Activated CD4-positive, CD25-positive, alpha-beta regulatory T cell (primary cell): ENCODE results near the gene CDNF.

Source experiments
- DNase-seq, 4 experiments: peaks; one replicate each; lab custom pipeline; 2025; lab: John Stamatoyannopoulos, UW

Gene CDNF

GRCh38 chr10:14787938-14788337 is 49.9 kb downstream of the CDNF start:
- no peak for DNase-seq

DNA sequence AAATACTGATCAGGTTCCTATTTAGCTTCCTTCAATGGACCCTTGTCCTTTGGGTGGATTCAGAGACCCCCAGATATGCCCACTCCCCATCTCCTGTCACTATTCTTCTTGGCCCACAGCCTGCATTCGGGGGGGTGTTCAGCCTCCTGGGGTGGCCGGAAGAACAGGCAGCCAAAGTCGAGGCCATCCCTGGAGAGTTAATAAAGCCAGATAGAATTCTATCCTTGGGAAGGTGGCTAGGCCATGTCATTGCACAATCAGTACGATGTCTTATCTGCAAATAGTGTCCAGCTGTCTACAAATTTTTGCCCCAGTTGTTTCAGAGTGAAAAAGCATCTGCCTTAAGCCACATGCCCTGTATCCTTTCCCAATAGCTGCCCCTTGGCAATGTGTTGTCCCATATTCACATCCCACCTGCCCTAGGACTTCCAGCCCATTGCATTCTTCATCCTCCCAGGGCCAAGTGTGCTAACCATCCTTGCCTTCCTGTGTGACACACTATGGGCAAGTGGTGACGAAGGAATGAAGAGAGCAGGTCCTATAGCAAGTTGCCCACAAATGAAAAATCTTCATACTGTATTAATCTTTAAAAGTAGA is 53.3 kb downstream of the CDNF start:
- no peak for DNase-seq

DNA sequence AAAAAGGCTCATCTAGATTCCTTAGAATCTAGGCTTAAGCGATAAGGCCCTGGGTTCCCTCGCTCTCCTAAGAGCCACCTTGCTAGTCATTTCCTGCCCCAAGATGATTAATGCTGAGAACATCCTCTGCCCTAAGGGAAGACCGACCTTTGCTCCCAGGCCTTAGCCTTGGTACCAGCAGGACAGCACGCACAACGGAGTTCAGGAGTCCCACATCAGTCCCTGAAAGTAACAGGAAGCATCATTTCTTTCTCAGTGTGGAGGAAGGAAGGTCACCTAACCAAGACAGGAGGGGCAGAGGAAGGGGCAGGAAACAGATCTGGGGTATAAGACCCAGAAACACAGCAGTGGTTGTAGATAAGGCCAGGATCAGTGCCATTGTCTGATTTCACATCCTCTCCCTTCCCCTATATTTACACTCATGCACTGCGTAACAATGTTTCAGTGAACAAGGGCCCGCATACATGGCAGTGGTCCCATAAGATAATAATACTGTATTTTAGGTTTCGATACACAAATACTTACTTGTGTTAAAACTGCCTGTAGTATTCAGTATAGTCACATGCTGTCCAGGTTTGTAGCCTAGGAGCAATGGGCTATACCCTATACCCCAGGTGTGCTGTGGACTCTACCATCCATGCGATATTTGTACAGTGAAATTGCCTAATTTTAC is 55.0 kb downstream of the CDNF start:
- no peak for DNase-seq

DNA sequence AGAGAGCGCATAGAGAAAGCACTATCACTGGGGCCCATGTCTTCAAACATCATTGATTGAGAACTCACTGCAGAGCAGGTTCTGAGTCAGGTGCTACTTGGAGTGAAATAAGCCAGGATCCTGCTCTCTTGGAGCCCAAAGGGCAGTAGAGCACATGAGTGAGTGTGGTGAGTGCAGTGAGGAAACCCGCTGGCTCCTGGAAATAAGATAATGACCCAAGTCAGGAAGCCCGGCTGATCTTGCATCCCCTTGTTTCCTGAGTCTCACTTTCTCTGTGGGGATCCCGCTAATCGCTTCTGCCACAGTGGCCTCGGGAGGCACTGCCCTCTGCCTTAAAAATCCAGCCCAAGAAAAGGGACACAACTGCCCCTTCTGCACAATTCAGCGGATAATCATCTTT is 56.1 kb downstream of the CDNF start:
- no peak for DNase-seq

GRCh38 chr10:14779001-14779651 is 58.7 kb downstream of the CDNF start:
- no peak for DNase-seq

DNA sequence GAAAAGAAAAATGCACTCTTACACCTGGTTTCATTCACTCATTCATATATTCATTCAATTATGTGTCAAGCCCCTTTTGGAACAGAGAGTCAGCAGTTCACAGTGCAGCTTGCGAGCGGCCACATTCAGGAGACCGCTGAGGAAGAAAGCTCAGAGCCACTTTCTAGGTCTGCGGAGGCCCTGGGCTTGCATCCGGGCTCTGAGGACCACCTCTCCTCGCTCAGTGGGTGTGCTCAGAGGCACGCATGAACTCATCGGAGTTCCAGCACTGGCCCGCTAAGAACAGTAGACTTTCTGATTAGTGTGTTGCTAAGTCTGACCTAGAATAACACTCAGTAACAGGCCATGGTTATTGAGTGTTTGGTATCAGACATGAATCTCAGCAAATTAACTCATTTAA is 61.3 kb downstream of the CDNF start:
- no peak for DNase-seq

- DNase-seq, result no peak
Observed at GRCh38 chr10:14775656-14776055, 62.2 kb downstream of the CDNF start.

- DNase-seq, result no peak
Observed at GRCh38 chr10:14774797-14775196, 63.0 kb downstream of the CDNF start, which contains the start of gene FAM107B. Gene FAM107B, minus strand, starts transcription at chr10:14774897. Its CDS starts 234 bp downstream, at chr10:14774663.

- DNase-seq, result no peak
Observed at GRCh38 chr10:14774214-14774580, 63.6 kb downstream of the CDNF start.

DNA sequence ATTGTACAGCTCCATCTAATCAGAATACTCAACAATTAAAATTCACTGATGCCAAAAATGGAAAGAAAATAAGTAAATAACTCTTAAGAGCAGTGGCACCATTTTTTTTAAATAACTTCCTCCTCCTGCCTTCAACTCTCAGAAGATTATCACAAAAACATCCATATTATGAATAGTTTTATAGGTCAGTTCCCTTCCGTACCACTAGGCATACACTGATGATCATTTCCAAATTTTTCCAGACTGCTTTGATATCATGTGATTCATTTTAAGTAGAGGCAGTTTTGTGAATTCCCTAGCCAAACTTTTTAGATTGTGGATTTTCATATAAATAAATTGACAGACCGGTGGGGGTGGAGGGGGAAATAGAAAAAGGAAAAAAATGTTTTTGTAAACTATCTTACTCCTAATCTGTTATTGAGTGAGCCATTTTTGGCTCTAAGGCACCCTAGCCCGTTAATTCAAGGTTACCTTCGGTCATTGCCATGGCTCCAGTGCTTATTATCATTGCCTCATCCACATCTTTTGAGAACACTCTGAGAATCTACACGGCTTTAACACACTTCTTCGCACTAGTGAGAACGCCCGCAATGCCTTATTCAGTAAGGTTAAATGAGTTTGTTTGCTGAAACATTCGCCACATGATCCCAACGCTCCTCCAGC is 64.2 kb downstream of the CDNF start:
- no peak for DNase-seq

DNA sequence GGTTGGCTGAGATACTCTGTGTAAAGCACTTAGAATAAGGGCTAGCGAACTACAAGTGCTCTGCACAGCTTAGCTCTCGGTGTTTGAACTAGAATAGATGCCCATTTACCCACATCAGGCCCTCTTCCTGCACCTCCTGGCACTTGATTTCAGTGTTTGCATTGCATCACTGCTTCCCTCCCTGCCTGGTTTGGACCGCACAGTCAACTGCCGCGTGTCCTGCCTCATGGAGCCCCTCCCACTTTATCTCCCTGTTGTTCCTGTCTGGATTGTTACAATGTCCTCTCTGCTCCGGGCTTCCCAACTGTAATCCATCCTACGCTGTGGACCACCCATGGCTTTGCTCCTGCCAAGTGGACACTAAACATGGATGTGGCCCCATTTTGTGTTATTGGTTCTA is 65.4 kb downstream of the CDNF start:
- no peak for DNase-seq

- DNase-seq, result no peak
Observed at GRCh38 chr10:14770927-14771326, 66.9 kb downstream of the CDNF start.
